Kasumi-1 (cell line): ENCODE measurements around the gene ACE.
A peak's percentile ranks its signal among the peaks of the same experiment; 100 is the strongest.

ENCODE experiments used
- DNase-seq, 2 experiments: peaks; one replicate each; lab custom pipeline; 2025; lab: John Stamatoyannopoulos, UW

Gene ACE

DNA sequence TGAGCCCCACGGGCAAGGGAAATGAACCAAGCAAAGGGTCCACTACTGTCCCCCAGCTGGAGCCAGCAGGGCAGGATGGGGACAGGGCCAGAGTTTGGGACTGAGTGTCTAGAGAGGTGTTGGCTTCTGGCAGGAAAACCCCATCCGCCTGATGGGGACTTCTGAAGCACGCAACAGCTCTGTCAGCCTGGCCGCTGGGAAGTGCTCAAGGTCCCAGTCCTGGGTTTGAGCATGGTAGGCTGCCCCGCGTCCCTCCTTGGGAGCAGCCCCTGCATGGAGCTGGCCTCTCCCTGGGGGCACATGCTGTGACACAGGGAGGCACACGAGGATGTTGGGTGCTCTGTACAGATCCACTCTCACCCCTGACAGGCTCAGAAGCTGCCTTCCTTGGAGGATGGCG lies 14.6 kb downstream of the ACE start:
- no peak for DNase-seq

DNA sequence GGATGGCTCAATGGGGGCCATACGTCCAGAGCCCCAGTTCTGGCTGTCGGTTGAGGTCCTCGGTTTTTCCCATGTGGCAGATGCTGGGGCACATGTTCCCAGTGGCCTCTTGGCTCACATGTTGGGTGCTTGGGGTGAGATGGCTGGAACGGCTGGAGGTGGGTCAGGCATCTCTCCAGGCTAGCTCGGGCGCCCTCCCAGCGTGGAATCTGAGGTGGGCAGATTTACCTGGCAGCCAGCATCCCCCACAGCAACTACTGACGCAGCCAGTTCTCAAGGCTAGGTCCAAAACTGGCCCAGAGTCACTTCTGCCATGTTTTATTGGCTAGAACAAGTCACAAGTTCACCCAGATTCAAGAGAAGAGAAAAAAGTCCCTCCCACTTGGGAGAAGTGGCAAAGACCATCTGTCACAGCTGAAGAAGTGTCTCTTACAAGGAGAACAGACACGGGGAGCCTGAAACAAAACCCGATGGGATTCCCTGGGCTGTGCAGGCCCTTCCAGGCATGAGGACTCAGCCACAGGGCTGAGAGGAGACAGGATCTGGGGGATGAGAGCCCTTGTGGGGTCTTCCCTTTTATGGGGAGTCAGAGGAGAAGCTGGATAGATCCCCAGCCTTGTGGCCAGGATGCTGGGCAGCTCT lies 15.2 kb downstream of the ACE start:
- DNase-seq = no peak

DNA sequence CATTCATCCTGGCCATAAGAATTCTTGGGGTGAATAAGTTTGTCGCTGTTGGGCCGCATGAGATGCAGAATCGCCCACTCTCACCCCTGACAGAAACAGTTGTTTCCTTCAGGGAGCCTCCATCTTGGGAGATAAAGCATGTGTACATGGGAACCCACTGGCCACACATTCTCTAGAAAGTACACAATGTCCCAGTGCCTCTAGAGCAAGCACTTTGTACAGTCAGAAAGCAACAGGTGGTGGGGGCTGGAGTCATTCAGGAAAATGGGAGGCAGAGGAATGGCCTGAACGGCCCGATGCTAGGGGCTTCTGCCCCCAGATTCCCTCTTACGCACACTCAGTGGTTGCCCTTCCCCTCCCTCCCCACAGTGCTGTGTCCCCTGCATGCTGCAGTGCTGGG lies 16.1 kb downstream of the ACE start:
- DNase-seq = no peak

DNA sequence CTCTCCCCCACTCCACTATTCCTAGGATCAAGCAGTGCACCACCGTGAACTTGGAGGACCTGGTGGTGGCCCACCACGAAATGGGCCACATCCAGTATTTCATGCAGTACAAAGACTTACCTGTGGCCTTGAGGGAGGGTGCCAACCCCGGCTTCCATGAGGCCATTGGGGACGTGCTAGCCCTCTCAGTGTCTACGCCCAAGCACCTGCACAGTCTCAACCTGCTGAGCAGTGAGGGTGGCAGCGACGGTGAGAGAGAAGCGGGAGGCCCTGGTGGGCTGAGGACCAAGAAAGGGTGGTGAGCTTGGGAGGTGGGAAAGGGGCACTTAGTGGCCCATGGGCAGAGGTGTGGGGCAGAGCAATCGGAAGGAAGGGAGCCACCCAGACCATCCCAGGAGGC lies 16.6 kb downstream of the ACE start:
- no peak for DNase-seq

DNA sequence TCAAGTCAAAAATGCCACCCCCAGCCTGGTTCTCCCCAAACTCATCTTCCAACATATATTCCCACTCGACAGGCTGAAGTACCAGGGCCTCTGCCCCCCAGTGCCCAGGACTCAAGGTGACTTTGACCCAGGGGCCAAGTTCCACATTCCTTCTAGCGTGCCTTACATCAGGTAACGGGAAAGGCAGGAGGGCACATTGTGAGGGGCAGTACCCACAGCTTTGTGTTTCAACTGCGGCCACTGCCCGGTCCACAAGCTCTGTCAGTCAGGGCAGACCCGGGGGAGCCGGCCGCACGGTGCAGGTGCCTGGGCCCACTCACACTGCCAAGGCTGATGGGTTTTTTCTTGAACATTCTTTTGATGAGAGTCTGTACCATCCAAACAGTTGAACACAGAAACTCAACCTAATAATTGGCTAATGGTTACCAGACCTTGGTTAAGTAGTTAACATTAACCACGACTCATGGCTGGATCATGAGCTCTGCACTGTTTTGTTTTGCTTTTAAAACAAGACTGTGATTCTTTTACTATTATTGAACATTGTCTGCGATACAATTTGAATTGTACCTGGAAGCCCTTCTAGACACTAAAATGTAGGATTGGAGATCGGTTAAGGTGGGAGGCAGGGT lies 17.6 kb downstream of the ACE start:
- DNase-seq = no peak

DNA sequence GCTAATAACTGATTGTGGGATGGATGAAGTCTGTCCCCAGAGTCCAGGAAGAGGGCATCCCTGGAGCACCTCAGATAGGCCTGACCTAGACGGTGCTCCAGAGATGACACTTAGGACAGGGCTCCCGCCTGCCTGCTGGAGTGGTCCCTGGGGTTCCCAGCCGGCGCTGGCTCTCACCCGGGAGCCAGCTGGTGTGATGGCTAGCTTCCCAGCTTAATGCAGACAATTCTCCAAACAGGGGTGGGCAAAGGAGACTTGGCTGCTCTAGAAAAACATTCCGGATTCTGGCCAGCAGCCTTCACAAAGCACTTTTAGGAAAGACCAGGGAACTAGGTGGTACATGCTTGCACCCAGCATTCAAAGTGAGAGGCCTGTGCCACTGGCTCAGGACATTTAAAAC lies 18.6 kb downstream of the ACE start:
- DNase-seq = no peak

DNA sequence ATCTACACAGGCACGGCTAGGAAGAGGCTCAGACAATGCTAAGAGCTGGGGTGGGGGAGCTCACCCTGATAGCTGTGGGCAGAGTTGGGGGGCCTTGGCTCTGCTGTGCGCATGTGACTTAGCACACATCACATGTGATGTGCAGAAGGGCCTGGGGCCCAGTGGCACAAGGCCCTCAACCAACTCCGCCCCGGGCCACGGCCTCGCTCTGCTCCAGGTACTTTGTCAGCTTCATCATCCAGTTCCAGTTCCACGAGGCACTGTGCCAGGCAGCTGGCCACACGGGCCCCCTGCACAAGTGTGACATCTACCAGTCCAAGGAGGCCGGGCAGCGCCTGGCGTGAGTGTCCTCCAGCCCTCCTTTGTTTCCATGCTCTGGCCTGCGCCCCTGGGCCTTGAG lies 19.3 kb downstream of the ACE start:
- no peak for DNase-seq

DNA sequence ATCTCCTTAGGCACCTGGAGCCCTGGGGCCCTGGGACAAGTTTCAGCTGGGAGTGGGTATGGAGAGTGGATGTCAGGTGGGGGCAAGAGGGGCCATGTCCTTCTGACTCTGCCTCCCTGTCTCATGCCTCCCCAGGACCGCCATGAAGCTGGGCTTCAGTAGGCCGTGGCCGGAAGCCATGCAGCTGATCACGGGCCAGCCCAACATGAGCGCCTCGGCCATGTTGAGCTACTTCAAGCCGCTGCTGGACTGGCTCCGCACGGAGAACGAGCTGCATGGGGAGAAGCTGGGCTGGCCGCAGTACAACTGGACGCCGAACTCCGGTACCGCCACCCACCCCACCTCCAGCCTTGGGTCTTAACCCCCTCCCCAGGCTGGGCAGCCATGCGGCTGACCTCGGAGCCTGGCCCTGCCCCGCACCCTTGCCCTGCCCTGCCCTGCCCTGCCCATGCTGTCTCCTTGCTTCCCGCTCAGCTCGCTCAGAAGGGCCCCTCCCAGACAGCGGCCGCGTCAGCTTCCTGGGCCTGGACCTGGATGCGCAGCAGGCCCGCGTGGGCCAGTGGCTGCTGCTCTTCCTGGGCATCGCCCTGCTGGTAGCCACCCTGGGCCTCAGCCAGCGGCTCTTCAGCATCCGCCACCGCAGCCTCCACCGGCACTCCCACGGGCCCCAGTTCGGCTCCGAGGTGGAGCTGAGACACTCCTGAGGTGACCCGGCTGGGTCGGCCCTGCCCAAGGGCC lies 20.0 kb downstream of the ACE start:
- no peak for DNase-seq

DNA sequence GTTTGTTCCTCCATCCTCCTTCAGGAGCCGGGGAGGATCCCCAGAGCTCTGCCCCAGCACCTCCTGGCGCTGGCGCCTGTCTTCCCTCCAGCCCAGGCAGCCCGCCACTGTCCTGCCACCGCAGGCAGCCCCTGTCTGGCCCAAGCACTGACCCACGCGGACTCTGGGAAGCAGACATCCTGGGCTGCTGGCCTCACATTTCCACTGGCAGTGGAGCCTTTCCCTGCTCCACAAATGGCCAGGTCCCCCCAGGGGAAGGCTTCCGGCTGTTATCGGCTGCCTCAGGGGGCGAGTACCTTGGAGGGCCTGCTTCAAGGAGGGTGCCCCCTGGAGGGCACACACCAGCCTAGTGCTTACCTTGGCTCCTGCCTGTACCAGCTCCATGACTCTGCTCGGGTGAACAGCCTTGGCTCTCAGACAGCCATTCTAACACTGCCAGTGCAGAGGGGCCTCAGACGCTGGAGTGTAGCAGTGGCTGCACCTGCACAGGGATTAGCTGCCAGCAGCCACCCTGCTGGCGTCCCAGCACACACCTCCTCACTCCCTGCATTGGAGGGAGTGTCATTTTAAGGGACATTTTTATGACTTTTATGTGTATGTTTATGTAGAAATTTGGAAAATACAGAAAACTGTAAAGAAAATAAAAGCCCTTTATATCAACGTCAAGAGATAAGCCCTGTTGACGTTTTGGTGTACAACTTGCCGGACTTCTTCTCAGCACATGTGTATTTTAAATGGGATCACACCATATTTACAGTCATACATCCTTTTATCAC lies 21.0 kb downstream of the ACE start:
- DNase-seq = peak in 1 of 2 experiments; percentile 30

DNA sequence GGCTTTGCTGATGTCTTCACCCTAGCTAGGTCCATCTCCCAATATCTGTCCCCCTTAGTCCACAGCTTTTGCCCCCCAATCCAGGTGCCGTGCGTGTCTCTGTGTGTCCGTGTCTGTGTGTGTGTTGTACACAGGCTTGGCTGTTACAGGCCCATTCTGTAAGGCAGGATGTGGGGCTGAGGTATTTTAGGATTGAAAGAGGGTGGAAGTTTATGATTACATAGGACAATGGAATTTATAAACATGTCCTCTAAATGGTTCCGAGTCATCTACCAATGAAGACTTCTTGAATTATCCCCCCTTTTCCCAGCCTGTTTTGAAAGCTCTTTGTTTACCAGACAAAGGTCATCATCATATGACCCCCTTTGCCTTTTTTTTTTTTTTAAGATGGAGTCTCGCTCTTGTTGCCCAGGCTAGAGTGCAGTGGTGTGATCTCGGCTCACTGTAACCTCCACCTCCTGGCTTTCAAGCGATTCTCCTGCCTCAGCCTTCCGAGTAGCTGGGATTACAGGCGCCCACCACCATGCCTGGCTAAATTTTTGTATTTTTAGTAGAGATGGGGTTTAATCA lies 21.9 kb downstream of the ACE start:
- DNase-seq = no peak

DNA sequence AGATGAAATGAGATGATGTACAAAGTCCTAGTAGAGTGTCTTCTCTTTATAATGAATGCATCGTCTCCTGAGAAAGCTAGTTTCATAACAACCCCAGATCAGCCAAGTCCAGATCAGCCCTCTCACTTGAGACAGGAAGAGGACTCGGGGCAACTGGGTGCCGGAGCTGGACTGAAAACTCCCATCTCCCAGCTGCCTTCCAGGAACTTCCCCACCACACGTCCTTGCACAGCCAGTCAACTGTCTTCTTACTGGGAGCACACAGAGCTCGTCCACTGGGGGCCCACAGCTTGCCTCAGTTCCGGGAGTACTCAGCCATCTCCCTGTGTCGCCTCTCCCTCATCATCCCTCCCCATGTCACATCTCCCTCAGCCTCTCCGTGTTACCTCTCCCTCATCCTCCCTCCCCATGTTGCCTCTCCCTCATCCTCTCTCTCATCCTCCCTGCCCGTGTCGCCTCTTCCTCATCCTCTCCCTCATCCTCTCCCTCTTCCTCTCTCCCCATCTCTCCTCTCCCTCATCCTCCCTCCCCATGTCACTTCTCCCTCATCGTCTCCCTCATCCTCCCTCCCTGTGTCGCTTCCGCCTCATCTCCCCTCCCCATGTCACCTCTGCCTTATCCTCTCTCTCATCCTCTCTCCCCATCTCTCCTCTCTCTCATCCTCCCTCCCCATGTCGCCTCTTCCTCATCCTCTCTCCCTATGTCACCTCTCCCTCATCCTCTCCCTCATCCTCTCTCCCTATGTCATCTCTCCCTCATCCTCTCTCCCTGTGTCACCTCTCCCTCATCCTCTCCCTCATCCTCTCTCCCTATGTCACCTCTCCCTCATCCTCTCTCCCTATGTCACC lies 23.9 kb downstream of the ACE start:
- peak; percentile 56 to 71 for DNase-seq

DNA sequence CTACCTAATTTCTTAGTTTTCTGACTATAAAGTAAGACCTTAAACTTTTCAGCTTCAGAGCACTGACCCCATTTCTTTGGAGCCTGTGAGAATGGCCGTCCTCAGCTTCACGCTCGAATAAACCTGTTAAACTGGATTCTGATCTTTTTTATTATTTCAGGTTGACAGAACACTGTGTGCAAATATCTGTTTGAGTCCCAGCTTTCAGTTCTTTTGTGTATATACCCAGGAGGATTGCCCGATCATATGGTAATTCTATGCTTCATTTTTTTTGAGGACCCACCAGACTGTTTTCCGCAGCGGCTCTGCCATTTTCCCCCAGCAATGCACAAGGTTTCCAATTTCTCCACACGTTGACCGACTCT lies 26.5 kb downstream of the ACE start:
- DNase-seq = no peak

DNA sequence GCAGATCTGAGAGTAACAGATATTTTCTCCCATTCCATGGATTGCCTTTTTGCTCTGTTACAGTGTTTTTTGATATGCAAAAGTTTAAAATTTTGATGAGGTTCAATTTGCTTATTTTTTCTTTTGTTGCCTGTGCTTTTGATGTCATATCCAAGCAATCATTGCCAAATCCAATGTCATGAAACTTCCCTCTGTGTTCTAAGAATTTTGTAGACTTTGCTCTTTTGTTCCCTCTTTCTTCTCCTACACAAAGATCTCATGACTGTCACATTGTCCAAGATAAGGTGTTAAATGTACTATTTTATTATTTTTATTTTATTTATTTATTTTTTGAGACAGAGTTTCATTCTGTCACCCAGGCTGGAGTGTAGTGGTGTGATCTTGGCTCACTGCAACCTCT lies 27.4 kb downstream of the ACE start:
- no peak for DNase-seq

DNA sequence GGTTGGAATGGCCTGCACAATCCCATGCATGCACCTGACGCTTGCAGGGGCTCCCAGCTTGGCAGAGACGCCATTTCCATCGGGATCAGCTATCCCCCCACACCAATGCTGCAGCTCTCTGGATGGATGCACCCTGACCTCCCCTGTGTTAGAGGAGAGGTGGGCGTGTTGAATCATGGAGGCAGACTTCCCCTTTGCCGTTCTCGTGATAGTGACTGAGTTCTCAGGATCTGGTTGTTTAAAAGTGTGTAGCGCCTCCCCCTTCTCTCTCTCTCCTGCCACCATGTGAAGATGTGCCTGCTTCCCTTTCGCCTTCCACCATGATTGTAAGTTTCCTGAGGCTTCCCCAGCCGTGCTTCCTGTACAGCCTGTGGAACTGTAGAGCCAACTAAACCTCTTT lies 28.5 kb downstream of the ACE start:
- no peak for DNase-seq

DNA sequence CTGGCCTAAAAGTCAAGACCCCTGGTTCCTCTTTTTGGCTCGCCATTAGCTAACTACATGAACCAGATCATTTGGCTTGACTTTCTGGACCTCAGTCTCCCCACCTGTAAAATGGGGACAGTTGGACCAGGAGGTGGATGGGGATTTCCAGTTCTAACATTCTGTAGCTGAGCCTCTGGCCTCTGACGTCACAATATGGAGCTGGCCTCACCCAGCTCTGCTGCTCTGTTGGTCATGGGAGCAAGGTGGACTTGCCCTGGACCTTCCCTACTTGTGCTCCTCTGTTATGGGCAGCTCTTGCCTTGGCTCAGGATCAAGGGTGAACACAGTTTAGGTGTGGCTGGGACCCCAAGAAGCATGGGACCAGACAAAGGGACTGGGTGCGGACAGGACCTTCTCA lies 29.8 kb downstream of the ACE start:
- no peak for DNase-seq

DNA sequence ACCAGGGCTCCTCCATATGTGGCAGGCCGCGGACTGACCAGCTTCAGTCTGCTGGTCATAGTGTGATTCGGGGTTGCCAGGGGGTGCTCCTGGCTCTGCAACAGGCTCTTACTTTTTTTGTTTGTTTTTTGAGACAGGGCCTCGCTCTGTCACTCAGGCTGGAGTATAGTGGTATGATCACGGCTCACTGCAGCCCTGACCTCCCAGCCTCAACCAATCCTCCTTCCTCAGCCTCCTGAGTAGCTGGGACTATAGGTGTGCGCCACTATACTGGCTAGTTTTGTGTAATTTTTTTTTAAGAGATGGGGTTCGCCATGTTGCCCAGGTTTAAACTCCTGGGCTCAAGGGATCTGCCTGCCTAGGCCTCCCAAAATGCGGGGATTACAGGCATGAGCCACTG lies 34.5 kb downstream of the ACE start:
- DNase-seq = no peak

DNA sequence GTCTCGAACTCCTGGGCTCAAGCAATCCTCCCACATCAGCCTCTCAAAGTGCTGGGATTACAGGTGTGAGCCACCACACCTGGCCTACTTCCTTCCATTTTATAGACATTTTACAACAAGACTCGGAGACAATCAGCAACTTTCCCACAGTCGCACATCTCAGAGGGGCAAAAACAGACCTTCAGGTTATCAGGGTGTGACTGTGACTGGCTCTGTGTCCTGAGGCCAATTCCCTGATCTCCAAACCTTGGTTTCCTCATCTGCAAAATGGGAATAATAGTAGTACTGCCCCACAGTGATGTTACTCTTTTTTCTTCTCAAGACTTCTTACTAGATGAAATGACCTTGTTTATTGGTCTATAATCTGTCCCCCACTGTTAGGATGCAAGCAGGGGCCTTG lies 35.5 kb downstream of the ACE start:
- no peak for DNase-seq

DNA sequence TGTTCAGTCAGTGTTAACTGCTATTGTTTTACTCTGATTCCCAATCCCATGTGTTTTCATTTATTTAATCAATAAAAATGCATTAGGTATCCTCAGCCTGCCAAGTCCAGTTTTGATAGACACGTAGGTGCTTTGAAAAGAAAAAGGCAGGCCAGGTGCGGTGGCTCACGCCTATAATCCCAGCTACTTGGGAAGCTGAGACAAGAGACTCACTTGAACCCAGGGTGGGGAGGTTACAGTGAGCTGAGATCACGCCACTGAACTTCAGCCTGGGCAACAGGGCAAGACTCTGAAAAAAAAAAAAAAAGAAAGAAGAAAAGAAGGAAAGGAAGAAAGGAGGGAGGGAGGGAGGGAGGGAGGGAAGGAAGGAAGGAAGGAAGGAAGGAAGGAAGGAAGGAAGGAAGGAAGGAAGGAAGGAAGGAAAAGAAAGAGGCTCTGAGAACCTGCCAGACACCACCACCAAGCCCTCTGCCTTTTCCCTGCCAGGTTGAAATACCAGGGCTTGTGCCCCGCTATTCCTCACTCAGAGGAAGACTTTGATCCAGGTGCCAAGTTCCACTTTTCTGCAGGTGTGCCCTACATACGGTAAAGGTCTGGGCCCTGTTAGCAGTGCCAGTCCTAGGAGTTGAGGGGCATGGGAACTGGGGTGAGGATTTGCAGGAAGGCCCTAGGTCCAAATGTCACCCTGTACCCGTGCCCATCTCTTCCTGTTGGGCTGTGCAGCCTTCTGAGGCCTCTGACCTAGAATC lies 36.2 kb downstream of the ACE start:
- DNase-seq = no peak

DNA sequence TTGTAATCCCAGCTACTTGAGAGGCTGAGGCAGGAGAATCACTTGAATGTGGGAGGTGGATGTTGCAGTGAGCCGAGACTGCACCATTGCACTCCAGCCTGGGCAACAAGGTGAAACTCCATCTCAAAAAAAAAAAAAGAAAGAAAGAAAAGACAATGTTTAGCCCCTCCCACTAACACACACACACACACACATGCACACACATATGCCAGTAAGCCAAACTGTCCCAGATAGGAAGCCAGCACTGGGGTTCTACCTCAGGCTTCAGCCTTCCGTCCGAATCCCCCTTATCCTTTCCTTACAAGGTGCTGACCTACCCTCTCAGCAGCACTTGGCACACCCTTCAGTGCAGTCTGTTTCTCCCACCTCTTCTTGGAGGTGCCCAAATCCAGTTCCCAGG lies 37.6 kb downstream of the ACE start:
- no peak for DNase-seq

DNA sequence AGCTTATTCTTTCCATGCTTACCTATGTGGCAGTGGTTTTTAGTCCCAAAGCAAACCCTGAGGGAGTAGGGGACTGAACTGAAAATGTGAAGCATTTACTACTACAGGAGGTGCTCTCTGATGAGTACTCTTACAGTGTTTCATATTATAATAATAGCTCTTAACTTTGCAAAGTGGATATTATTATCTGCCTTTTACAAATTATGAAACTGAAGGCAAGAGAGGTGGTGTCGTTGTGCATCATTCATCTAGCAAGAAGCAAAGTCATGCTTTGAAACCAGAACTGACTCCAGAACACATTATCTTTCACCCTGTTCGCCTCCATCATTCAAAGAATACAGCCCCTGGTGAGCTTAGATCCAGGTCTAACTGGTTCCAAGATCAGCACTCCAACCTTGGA lies 38.1 kb downstream of the ACE start:
- DNase-seq = no peak

DNA sequence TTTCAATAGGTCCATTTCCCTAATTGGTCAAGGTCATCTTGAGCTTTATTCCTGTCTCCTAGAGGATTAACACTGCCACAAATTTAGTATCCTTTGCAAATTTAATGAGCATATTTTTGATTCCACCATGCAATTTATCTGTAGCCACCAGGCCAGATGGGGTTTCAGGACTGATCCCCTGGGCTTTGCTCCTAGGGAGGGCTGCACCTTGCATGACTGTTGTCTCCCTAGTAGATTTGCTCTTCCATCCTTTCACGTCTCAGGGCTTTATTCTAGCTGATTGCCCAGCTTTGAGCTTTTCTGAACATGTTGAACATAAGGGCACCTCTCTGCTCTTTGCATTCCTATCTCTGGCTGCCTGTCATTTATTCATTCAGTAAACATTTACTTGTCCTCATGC lies 38.6 kb downstream of the ACE start:
- no peak for DNase-seq
